Tibial nerve (tissue), 4 donors: ENCODE results near the gene ENG.

ENCODE experiments used
- CTCF ChIP-seq, 5 experiments: fragments of 200-600 bp in 3 of 5; fragments of 450-650 bp in 2 of 5; sonication (generic) in 3 of 5; IDR thresholded peaks; one replicate each; pipeline ENCODE4 v1.5.1; 2016 to 2019; ENCODE audit warnings: antibody characterized with exemption in 5 of 5, mild to moderate bottlenecking in 3 of 5, moderate library complexity in 2 of 5
- EP300 ChIP-seq, 2 donors: sonication (generic); formaldehyde crosslinking; IDR thresholded peaks; one replicate each; pipeline ENCODE4 v1.6.1; 2017; ENCODE audit warnings: antibody characterized with exemption in 2 of 2, mild to moderate bottlenecking in 1 of 2

DNA sequence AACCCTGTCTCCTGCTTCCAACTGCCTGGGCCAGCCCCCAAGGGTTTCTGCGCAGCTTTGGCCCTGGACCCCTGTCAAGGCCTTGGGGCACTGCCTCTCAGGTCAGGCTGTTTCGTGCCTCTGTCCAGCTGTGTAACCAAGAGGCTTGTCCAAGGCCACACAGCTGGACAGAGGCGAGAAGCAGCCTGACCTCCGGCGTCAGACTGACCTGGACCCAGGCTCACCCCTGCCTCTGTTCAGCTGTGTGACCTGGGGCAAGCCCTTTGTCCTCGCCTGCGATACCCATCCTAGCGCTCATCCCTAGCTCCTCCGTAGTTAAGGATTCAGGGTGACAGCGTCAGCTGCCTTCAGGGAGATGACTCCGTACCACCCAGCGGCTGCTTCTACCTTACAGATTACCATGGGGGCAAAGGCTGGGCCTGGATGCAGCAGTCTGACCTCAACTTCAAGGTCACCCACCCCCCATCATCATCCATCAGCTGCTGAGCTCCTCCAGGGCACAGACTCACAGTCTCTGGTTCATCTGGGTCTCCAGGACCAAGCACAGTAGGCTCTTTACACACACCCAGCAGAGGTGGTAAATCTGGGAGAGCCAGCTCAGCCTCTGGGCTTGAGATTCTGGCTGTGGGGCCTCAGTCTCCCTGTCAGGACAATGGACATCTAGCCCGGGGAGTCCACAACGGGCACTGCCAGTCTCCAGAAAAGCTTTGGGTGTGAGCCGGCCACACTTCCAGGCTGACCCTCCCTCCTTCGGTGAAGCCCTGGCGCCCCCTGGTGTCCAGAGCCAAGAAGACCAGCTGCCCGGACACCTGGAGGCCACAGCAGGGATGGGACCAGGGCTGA, 15.1 kb upstream of the ENG start:
- TF ChIP-seq CTCF (IDR thresholded peaks at IDR 0.05) (peak; percentile 79 to 99 (median 91)), EP300 (IDR thresholded peaks at IDR 0.05) (peak in 1 of 2 donors; percentile 61)
